DND-41 (cell line): Measurements from ENCODE around the gene OR4D11.
A peak's percentile ranks its signal among the peaks of the same experiment; 100 is the strongest.
"Not testable (repeated sequence)": the region's sequence is repeated elsewhere in the genome, so short reads cannot be mapped to it uniquely, and the experiment has no call there.

Source experiments
- ATAC-seq: fragments of 200-7000 bp; cut with Tn5 transposase; 3 replicates; pipeline ENCODE4 v1.9.1; 2021; ENCODE audit warnings: low read depth; ENCODE audit not compliant: insufficient read depth
- DNase-seq: peaks from one replicate; pipeline ENCODE4 v3.0.0-alpha.2; 2020
- H2AFZ ChIP-seq: 2 replicates; pipeline ENCODE4 v1.6.0; 2012; ENCODE audit warnings: low read depth, low read length
- H3K27ac ChIP-seq: 2 replicates; pipeline ENCODE4 v1.5.1; 2012; ENCODE audit warnings: low read length, inconsistent platforms
- H3K27me3 ChIP-seq: fragments of 200-600 bp; sonication (generic); 2 replicates; pipeline ENCODE4 v1.6.0; 2012; ENCODE audit warnings: low read length, mild to moderate bottlenecking, inconsistent platforms; ENCODE audit not compliant: insufficient read depth, poor library complexity
- H3K36me3 ChIP-seq: 2 replicates; pipeline ENCODE4 v1.5.1; 2012; ENCODE audit warnings: low read length, inconsistent platforms; ENCODE audit not compliant: insufficient read depth
- H3K4me1 ChIP-seq: 2 replicates; pipeline ENCODE4 v1.5.1; 2012; ENCODE audit warnings: mild to moderate bottlenecking, low read length; ENCODE audit not compliant: insufficient read depth
- H3K4me2 ChIP-seq: 2 replicates; pipeline ENCODE4 v1.6.0; 2012; ENCODE audit warnings: mild to moderate bottlenecking, moderate library complexity, low read length, inconsistent platforms; ENCODE audit not compliant: insufficient read depth
- H3K4me3 ChIP-seq, 2 experiments: fragments of 200-600 bp in 1 of 2; shearing (Covaris generic) in 1 of 2; 2 replicates each; pipeline ENCODE4 v1.5.1; 2012 to 2016; ENCODE audit warnings: inconsistent platforms in 2 of 2, low read length in 2 of 2, mild to moderate bottlenecking in 2 of 2, low read depth in 1 of 2, moderate library complexity in 1 of 2
- H3K79me2 ChIP-seq: 2 replicates; pipeline ENCODE4 v1.6.0; 2012; ENCODE audit warnings: low read length, inconsistent platforms; ENCODE audit not compliant: insufficient read depth
- H3K9ac ChIP-seq: 2 replicates; pipeline ENCODE4 v1.6.0; 2012; ENCODE audit warnings: low read depth, mild to moderate bottlenecking, inconsistent platforms, low read length, moderate library complexity
- H3K9me3 ChIP-seq: 2 replicates; pipeline ENCODE4 v1.5.1; 2012; ENCODE audit warnings: low read length, moderate library complexity, mild to moderate bottlenecking, inconsistent platforms; ENCODE audit not compliant: insufficient read depth, severe bottlenecking
- H4K20me1 ChIP-seq: 2 replicates; pipeline ENCODE4 v1.6.0; 2012; ENCODE audit warnings: low read length; ENCODE audit not compliant: insufficient read depth
- EZH2 ChIP-seq: IDR thresholded peaks from 3 replicates; pipeline ENCODE4 v1.6.1; 2012; ENCODE audit warnings: borderline replicate concordance, low read depth, mild to moderate bottlenecking, moderate library complexity, low read length, inconsistent platforms; ENCODE audit not compliant: severe bottlenecking
- TF ChIP-seq, protein P1 (sequence below): IDR thresholded peaks from 2 replicates; pipeline ENCODE4 v1.5.1; 2012; ENCODE audit warnings: borderline replicate concordance, low read length, moderate library complexity, mild to moderate bottlenecking; ENCODE audit not compliant: poor library complexity, severe bottlenecking; ENCODE audit errors: extremely low read depth

Gene OR4D11

DNA sequence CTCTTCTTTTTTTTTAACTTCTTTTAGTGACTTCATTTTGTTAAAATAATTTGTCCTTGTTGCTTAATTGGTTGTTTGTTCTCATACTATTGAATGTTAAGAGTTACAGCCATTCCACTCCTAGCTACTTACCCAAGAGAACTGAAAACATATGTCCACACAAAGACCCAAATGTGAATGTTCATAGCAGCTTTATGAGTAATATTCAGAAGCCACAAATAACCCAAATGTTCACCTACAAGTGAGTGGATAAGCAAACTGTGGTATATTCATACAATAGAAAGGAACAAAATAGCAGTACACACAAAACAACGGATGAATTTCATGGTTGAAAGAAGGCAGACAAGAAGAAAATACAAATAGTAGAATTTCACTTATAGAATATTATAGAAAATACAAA lies 1.4 kb upstream of the OR4D11 start:
- no peak for DNase-seq

DNA sequence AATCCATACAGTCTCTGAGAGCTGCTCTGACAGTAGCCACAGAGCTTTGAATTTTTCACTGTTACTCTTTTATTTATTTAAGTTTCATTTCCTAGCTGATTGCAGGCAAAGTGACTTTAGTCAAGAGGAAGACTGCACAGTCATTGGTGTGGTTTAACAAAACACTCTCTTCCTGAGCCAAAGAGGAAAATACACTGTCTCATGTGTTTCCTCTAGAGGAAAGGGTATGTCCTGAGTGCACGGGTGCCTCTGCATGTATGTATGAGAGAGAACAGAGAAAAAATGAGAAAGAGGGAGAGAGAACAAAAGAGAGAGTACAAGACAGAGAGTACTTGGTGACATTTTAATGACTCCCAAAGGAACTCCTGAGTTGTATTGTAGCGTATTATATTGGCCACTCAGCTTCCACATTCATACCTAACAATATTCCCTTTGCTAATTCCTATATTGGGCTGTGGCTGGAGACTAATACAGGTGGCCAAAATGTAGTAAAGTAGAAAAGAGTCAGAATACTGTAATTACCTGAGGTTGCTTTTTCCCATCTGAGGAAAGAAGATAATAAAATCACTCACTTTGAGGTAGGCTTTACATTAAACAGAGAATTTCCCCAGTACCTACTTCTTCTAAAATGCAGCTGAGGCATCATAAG lies 7.7 kb downstream of the OR4D11 start, which contains the start of gene OR4D9:
Gene OR4D9 (plus strand): TSS at position 599 of the 649 bp plus-strand sequence. CDS start 3,374 bp downstream, outside the sequence.
- Histone ChIP-seq H3K4me1 (peaks cover 22% of the 10 kb centered on the region), H3K4me2 (peak within 1 kb of the TSS; percentile 29), H3K9me3 (no peaks in the 10 kb centered on the region), H3K79me2 (no peaks in the 10 kb centered on the region), H3K27ac (no peak within 1 kb of the TSS), H3K4me3 (no peak within 1 kb of the TSS), H3K36me3 (no peaks in the 10 kb centered on the region), H2AFZ (peak within 1 kb of the TSS; percentile 56; the same call in 1 of the 2 replicates), H4K20me1 (no peaks in the 10 kb centered on the region), H3K27me3 (no peaks in the 10 kb centered on the region), H3K9ac (no peak within 1 kb of the TSS)
- peak; percentile 98 for ATAC-seq
- no peak for TF ChIP-seq EZH2
- TF ChIP-seq, protein P1, sequence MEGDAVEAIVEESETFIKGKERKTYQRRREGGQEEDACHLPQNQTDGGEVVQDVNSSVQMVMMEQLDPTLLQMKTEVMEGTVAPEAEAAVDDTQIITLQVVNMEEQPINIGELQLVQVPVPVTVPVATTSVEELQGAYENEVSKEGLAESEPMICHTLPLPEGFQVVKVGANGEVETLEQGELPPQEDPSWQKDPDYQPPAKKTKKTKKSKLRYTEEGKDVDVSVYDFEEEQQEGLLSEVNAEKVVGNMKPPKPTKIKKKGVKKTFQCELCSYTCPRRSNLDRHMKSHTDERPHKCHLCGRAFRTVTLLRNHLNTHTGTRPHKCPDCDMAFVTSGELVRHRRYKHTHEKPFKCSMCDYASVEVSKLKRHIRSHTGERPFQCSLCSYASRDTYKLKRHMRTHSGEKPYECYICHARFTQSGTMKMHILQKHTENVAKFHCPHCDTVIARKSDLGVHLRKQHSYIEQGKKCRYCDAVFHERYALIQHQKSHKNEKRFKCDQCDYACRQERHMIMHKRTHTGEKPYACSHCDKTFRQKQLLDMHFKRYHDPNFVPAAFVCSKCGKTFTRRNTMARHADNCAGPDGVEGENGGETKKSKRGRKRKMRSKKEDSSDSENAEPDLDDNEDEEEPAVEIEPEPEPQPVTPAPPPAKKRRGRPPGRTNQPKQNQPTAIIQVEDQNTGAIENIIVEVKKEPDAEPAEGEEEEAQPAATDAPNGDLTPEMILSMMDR = no peak
- peak; percentile 26 for DNase-seq

More for the DNA sequence above, 1.4 kb upstream of the OR4D11 start:
- Histone ChIP-seq H4K20me1 (no peaks in the 10 kb centered on the region), H3K4me3 (no peak overlapping the region), H3K9ac (no peak overlapping the region), H3K79me2 (no peaks in the 10 kb centered on the region), H3K9me3 (no peaks in the 10 kb centered on the region), H3K27me3 (peaks cover 7% of the 10 kb centered on the region), H3K4me1 (no peaks in the 10 kb centered on the region), H3K27ac (no peak overlapping the region), H3K36me3 (no peaks in the 10 kb centered on the region), H2AFZ (no peak overlapping the region), H3K4me2 (no peak overlapping the region)
- TF ChIP-seq, protein P1 = no peak
- TF ChIP-seq EZH2 = no peak
- no peak for ATAC-seq

DNA sequence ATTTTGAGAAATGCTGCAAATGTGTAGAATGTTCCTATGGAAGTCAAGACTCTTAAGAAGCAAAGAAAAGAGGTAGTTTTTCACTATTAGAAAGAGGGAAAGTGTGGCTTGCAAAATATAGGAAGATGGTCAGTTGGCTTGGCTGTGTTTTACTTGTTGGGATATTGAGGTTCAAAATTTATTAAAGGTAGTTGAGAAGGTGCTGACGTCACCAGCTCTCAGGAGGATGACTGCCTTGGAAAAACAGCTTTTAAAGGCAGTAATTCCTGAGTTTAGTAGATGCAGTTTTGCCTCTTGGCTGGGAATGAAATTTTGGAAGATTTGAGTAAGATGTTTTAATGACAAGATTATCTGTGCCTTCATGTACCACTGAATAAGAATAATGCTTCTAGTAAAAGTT lies 8.3 kb downstream of the OR4D11 start:
- Histone ChIP-seq H3K9ac (no peak overlapping the region), H3K4me2 (no peak overlapping the region), H3K9me3 (no peaks in the 10 kb centered on the region), H3K4me1 (peaks cover 22% of the 10 kb centered on the region), H3K79me2 (no peaks in the 10 kb centered on the region), H3K27ac (no peak overlapping the region), H4K20me1 (no peaks in the 10 kb centered on the region), H3K27me3 (no peaks in the 10 kb centered on the region), H3K4me3 (no peak overlapping the region), H3K36me3 (no peaks in the 10 kb centered on the region), H2AFZ (no peak overlapping the region)
- TF ChIP-seq EZH2 = no peak
- TF ChIP-seq, protein P1 = no peak
- no peak for DNase-seq
- ATAC-seq = no peak

DNA sequence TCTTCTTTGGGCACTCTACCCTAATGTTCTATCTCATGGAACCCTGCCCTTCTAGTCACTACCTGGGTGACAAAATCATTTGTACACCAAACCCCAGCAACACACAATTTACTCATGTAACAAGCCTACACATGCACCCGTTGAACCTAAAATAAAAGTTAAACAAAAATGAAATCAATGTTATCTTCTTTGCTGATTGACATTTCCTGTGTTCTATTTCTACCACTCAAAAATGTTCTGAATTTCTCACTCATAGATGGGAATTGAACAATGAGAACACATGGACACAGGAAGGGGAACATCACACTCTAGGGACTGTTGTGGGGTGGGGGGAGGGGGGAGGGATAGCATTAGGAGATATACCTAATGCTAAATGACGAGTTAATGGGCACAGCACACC lies 16.8 kb downstream of the OR4D11 start:
- ATAC-seq, H3K4me2 ChIP-seq: not testable (repeated sequence)

More for the DNA sequence above, 16.8 kb downstream of the OR4D11 start:
- not testable (repeated sequence) for H3K4me3 ChIP-seq, H3K9ac ChIP-seq, DNase-seq, H2AFZ ChIP-seq, H4K20me1 ChIP-seq, H3K27ac ChIP-seq, H3K79me2 ChIP-seq, H3K4me1 ChIP-seq, H3K9me3 ChIP-seq, H3K27me3 ChIP-seq, H3K36me3 ChIP-seq
